ENCODE measurements around the gene INS. TPM values are rescaled to one million over a fixed set of nuclear protein-coding genes. Genes with fewer than 3 reads are reported as not detected.

The INS gene
- total and polyA plus RNA-seq, 7 donors, result 0.73 to 51.7 TPM; not detected in 5

- H3K27me3 ChIP-seq, result peaks cover 0 to 29% (median 24%) of the 10 kb centered on the region in 3 donors
- intact Hi-C loops (cut with DNase I), result no loop called here
- WGBS, 2 donors, result 79 to 86% methylated on average over 29 of the region's 29 CpGs
Measured at GRCh38 chr11:2155511-2155910, 5.5 kb downstream of the INS start.

GRCh38 chr11:2154889-2155288 lies 6.1 kb downstream of the INS start:
- DNase-seq, result no peak
- peaks cover 0 to 7% (median 6%) of the 10 kb centered on the region in 4 donors for H3K4me1 ChIP-seq
- no peak for TF ChIP-seq POLR2AphosphoS5 (IDR thresholded peaks at IDR 0.05)
- no peak for TF ChIP-seq CTCF (IDR thresholded peaks at IDR 0.05)
- no peak for TF ChIP-seq POLR2A (IDR thresholded peaks at IDR 0.05)
- no peak for TF ChIP-seq EP300 (IDR thresholded peaks at IDR 0.05)
- no peaks in the 10 kb centered on the region for H3K36me3 ChIP-seq
- H3K9me3 ChIP-seq, result no peaks in the 10 kb centered on the region
- WGBS, 2 donors, result 81 to 87% methylated on average over 17 of the region's 17 CpGs
- no peak overlapping the region for H3K4me3 ChIP-seq
- H3K27me3 ChIP-seq, result peaks cover 0 to 35% (median 30%) of the 10 kb centered on the region in 3 donors
- intact Hi-C loops (cut with DNase I), result loop anchor here (5.0 kb wide), 2 partner anchors 318 to 503 kb away; partner anchors contain the start of gene TNNI2
- no peak overlapping the region for H3K27ac ChIP-seq

More at GRCh38 chr11:2155511-2155910, 5.5 kb downstream of the INS start:
- Histone ChIP-seq H3K9me3 (no peaks in the 10 kb centered on the region), H3K4me3 (no peak overlapping the region), H3K27ac (no peak overlapping the region), H3K36me3 (no peaks in the 10 kb centered on the region), H3K4me1 (peaks cover 0 to 7% (median 6%) of the 10 kb centered on the region in 4 donors)
- no peak for DNase-seq
- TF ChIP-seq POLR2A (IDR thresholded peaks at IDR 0.05), result no peak
- no peak for TF ChIP-seq CTCF (IDR thresholded peaks at IDR 0.05)
- no peak for TF ChIP-seq EP300 (IDR thresholded peaks at IDR 0.05)
- TF ChIP-seq POLR2AphosphoS5 (IDR thresholded peaks at IDR 0.05), result no peak

GRCh38 chr11:2154195-2154585 lies 6.8 kb downstream of the INS start:
- no peak overlapping the region for H3K4me3 ChIP-seq
- no peaks in the 10 kb centered on the region for H3K9me3 ChIP-seq
- H3K27me3 ChIP-seq, result peaks cover 0 to 42% (median 37%) of the 10 kb centered on the region in 3 donors
- intact Hi-C loops (cut with DNase I), result loop anchor here (5.0 kb wide), 2 partner anchors 317 to 502 kb away; partner anchors contain the start of gene TNNI2
- no peak for DNase-seq
- H3K36me3 ChIP-seq, result no peaks in the 10 kb centered on the region
- TF ChIP-seq CTCF (IDR thresholded peaks at IDR 0.05), result no peak
- no peak for TF ChIP-seq EP300 (IDR thresholded peaks at IDR 0.05)
- TF ChIP-seq POLR2A (IDR thresholded peaks at IDR 0.05), result no peak
- no peak for TF ChIP-seq POLR2AphosphoS5 (IDR thresholded peaks at IDR 0.05)
- H3K4me1 ChIP-seq, result peaks cover 0 to 7% (median 6%) of the 10 kb centered on the region in 4 donors
- no peak overlapping the region for H3K27ac ChIP-seq
- WGBS, 2 donors, result 72 to 89% methylated on average over 7 of the region's 7 CpGs

GRCh38 chr11:2153581-2154194 lies 7.3 kb downstream of the INS start:
- Histone ChIP-seq H3K27ac (no peak overlapping the region), H3K27me3 (peaks cover 0 to 47% (median 42%) of the 10 kb centered on the region in 3 donors), H3K36me3 (no peaks in the 10 kb centered on the region), H3K9me3 (no peaks in the 10 kb centered on the region), H3K4me3 (no peak overlapping the region), H3K4me1 (peaks cover 0 to 7% (median 6%) of the 10 kb centered on the region in 4 donors)
- intact Hi-C loops (cut with DNase I), result loop anchor here (5.0 kb wide), 2 partner anchors 316 to 501 kb away; partner anchors contain the start of gene TNNI2
- TF ChIP-seq POLR2A (IDR thresholded peaks at IDR 0.05) (no peak), CTCF (IDR thresholded peaks at IDR 0.05) (no peak), EP300 (IDR thresholded peaks at IDR 0.05) (no peak), POLR2AphosphoS5 (IDR thresholded peaks at IDR 0.05) (no peak)
- DNase-seq, result no peak
- WGBS, 2 donors, result 24 to 60% methylated on average over 14 of the region's 14 CpGs
